ENCODE results near the gene ADAMTSL3. TPM values are rescaled to one million over a fixed set of nuclear protein-coding genes. Genes with fewer than 3 reads are reported as not detected.

ADAMTSL3 gene
- total and polyA plus RNA-seq, 2 of the 8 experiments (the other 6 are each of a cell fraction or from before 2014, with no cell fraction given): 0.35 to 1.4 TPM

GRCh38 chr15:83887961-83888360, 234.0 kb downstream of the ADAMTSL3 start:
- ChIA-PET CTCF (ENCODE audit: partially characterized antibody) (interaction anchor here (0.6 kb wide), 1 partner anchor 115 kb away, joined by 3 read pairs; no protein-coding TSS in a partner anchor), POLR2A (ENCODE audit: partially characterized antibody) (no interaction called here)
- no peak overlapping the region for H3K27ac ChIP-seq (ENCODE audit: low read depth, low read length)
- no peak overlapping the region for H2BK120ac ChIP-seq (replicated peaks; ENCODE audit: low read depth, low read length)
- 81% methylated on average over 2 of the region's 2 CpGs; no CpG with 5 or more reads in 1 of the 2 experiments for WGBS, 2 experiments (ENCODE audit: extremely low coverage in 1 of 2, insufficient coverage in 1 of 2, insufficient read length in 1 of 2, insufficient replicate concordance in 2 of 2, low coverage in 1 of 2, low lambda C conversion rate in 2 of 2, missing lambda C conversion rate in 1 of 2)
- no peaks in the 10 kb centered on the region for H3K9me3 ChIP-seq (ENCODE audit: insufficient read depth in 2 of 2, low read depth in 1 of 2, low read length in 1 of 2)
- H3K4me1 ChIP-seq (replicated peaks in 1 of 4; ENCODE audit: control insufficient read depth in 3 of 4, insufficient read depth in 4 of 4, low read length in 3 of 4): no peaks in the 10 kb centered on the region
- H3K79me1 ChIP-seq (ENCODE audit: low read depth, low read length): no peaks in the 10 kb centered on the region
- DNase-seq (ENCODE audit: low read depth in 1 of 2, low spot score in 2 of 2) (no peak), FAIRE-seq (no peak)
- H3K4ac ChIP-seq (replicated peaks; ENCODE audit: insufficient read length, low read depth, low read length): no peak overlapping the region
- no peak overlapping the region for H3K4me2 ChIP-seq (ENCODE audit: insufficient read depth in 1 of 2, low read depth in 2 of 2, low read length in 2 of 2)
- no peak overlapping the region for H4K5ac ChIP-seq (ENCODE audit: insufficient read length, low read depth, low read length)
- no peak overlapping the region for H2BK5ac ChIP-seq (ENCODE audit: low read depth, low read length)
- H3K4me3 ChIP-seq (ENCODE audit: extremely low read depth in 1 of 4, insufficient read depth in 2 of 4, low read depth in 3 of 4, low read length in 4 of 4): no peak overlapping the region
- no peak overlapping the region for H4K8ac ChIP-seq (ENCODE audit: extremely low read depth, insufficient read depth, low read length)
- no peak overlapping the region for H2BK12ac ChIP-seq (ENCODE audit: low read depth, low read length)
- H4K91ac ChIP-seq (replicated peaks; ENCODE audit: insufficient read length, low read length): no peak overlapping the region
- TF ChIP-seq SP1 (IDR thresholded peaks at IDR 0.05; ENCODE audit: low read depth, low read length) (no peak), SIRT6 (IDR thresholded peaks at IDR 0.05; ENCODE audit: low read length) (no peak), NRF1 (IDR thresholded peaks at IDR 0.05; ENCODE audit: low read depth, low read length) (no peak), EP300 (IDR thresholded peaks at IDR 0.05; ENCODE audit: borderline replicate concordance in 1 of 2, low read depth in 2 of 2, low read length in 2 of 2) (no peak), CREB1 (IDR thresholded peaks at IDR 0.05) (no peak), SP2 (IDR thresholded peaks at IDR 0.05; ENCODE audit: low read length) (no peak)
- H3K27me3 ChIP-seq (replicated peaks in 1 of 4; ENCODE audit: control insufficient read depth in 3 of 4, extremely low read depth in 1 of 4, insufficient read depth in 3 of 4, low read length in 3 of 4): no peaks in the 10 kb centered on the region
- no peak overlapping the region for H3K9ac ChIP-seq (replicated peaks in 1 of 4; ENCODE audit: extremely low read depth in 1 of 4, low read depth in 3 of 4, low read length in 3 of 4)
- H3K56ac ChIP-seq (replicated peaks; ENCODE audit: insufficient read length, low read depth, low read length): no peak overlapping the region
- no peak overlapping the region for H2AK5ac ChIP-seq (ENCODE audit: low read depth, low read length)
- H2BK20ac ChIP-seq (ENCODE audit: low read length): no peak overlapping the region
- H4K20me1 ChIP-seq (replicated peaks in 1 of 2; ENCODE audit: control insufficient read depth in 1 of 2, insufficient read depth in 2 of 2, low read length in 2 of 2): no peaks in the 10 kb centered on the region
- H3K23ac ChIP-seq (ENCODE audit: insufficient read length): no peak overlapping the region
- no peak overlapping the region for H3K14ac ChIP-seq (ENCODE audit: insufficient read length)
- H3K23me2 ChIP-seq (ENCODE audit: low read depth, low read length): no peaks in the 10 kb centered on the region
- H2AFZ ChIP-seq (ENCODE audit: low read length): no peak overlapping the region
- H2BK15ac ChIP-seq (ENCODE audit: low read length): no peak overlapping the region
- H3K18ac ChIP-seq (ENCODE audit: extremely low read depth, low read length): no peak overlapping the region
- no peaks in the 10 kb centered on the region for H3K79me2 ChIP-seq (ENCODE audit: control insufficient read depth in 1 of 2, insufficient read depth in 2 of 2, low read length in 2 of 2)
- no peaks in the 10 kb centered on the region for H3K36me3 ChIP-seq (ENCODE audit: control insufficient read depth in 2 of 4, insufficient read depth in 4 of 4, low read length in 3 of 4)
